Measurements from ENCODE around the gene MRPL40.

GRCh38 chr22:19424186-19424500 is 8.2 kb upstream of the MRPL40 start:
- TF ChIP-seq CTCF (IDR thresholded peaks at IDR 0.05; ENCODE audit: poor library complexity): no peak
- TF ChIP-seq EZH2phosphoT487 (IDR thresholded peaks at IDR 0.05; ENCODE audit: low read depth, severe bottlenecking, unreplicated experiment): no peak
